Liver (tissue), 9 donors: ENCODE data around the gene PLCXD3. TPM values are rescaled to one million over a fixed set of nuclear protein-coding genes. Genes with fewer than 3 reads are reported as not detected.

Experiments
- DNase-seq: peaks from one replicate; pipeline ENCODE4 v3.0.0-alpha.2; 2017; ENCODE audit warnings: low spot score
- H3K27ac ChIP-seq, 2 donors: one replicate each; pipeline ENCODE4 v1.7.0; 2013; ENCODE audit warnings: inconsistent platforms in 2 of 2, low read length in 2 of 2, control low read depth in 1 of 2, low read depth in 1 of 2, mild to moderate bottlenecking in 1 of 2
- H3K27me3 ChIP-seq, 4 donors: one replicate each; pipeline versions ENCODE4 v1.6.1 to v1.7.0; 2013; ENCODE audit warnings: low read length in 3 of 4, inconsistent platforms in 1 of 4, mild to moderate bottlenecking in 1 of 4, moderate library complexity in 1 of 4; ENCODE audit not compliant: control insufficient read depth in 4 of 4, insufficient read depth in 4 of 4
- H3K36me3 ChIP-seq, 4 donors: one replicate each; pipeline versions ENCODE4 v1.6.1 to v1.7.0; 2013; ENCODE audit warnings: low read length in 3 of 4, mild to moderate bottlenecking in 3 of 4, low read depth in 1 of 4, moderate library complexity in 1 of 4; ENCODE audit not compliant: control insufficient read depth in 4 of 4, insufficient read depth in 3 of 4
- H3K4me1 ChIP-seq, 4 donors: one replicate each; pipeline versions ENCODE4 v1.6.1 to v1.7.0; 2013; ENCODE audit warnings: low read length in 3 of 4, mild to moderate bottlenecking in 3 of 4, moderate library complexity in 1 of 4; ENCODE audit not compliant: control insufficient read depth in 4 of 4, insufficient read depth in 4 of 4
- H3K4me3 ChIP-seq, 3 donors: one replicate each; pipeline versions ENCODE4 v1.6.1 to v1.7.0; 2013; ENCODE audit warnings: low read length in 3 of 3, control low read depth in 1 of 3, low read depth in 1 of 3, mild to moderate bottlenecking in 1 of 3
- H3K9ac ChIP-seq, 2 donors: one replicate each; pipeline ENCODE4 v1.7.0; 2013; ENCODE audit warnings: low read length in 2 of 2, mild to moderate bottlenecking in 2 of 2, moderate library complexity in 2 of 2, control low read depth in 1 of 2, low read depth in 1 of 2
- H3K9me3 ChIP-seq, 4 donors: one replicate each; pipeline versions ENCODE4 v1.6.1 to v1.7.0; 2013; ENCODE audit warnings: low read length in 3 of 4; ENCODE audit not compliant: control insufficient read depth in 4 of 4
- ATF3 ChIP-seq: IDR thresholded peaks from 2 replicates; pipeline ENCODE4 v1.6.1; 2016; ENCODE audit warnings: antibody characterized with exemption
- EGR1 ChIP-seq, 2 donors: IDR thresholded peaks; 2 replicates each; pipeline ENCODE4 v1.6.1; 2016 to 2018; ENCODE audit warnings: antibody characterized with exemption in 2 of 2, low read depth in 2 of 2
- FOXA1 ChIP-seq: IDR thresholded peaks from 2 replicates; pipeline ENCODE4 v1.6.1; 2016; ENCODE audit warnings: antibody characterized with exemption
- FOXA2 ChIP-seq: IDR thresholded peaks from 2 replicates; pipeline ENCODE4 v1.6.1; 2016; ENCODE audit warnings: antibody characterized with exemption
- GABPA ChIP-seq, 2 donors: IDR thresholded peaks in 1 of 2; conservative IDR thresholded peaks in 1 of 2; 2 replicates each; pipeline ENCODE4 v1.6.1; 2016; ENCODE audit warnings: antibody characterized with exemption in 2 of 2, mild to moderate bottlenecking in 1 of 2, moderate library complexity in 1 of 2
- HNF4A ChIP-seq, 2 donors: conservative IDR thresholded peaks; 2 replicates each; pipeline ENCODE4 v1.6.1; 2016; ENCODE audit warnings: antibody characterized with exemption in 2 of 2, mild to moderate bottlenecking in 2 of 2
- HNF4G ChIP-seq: IDR thresholded peaks from 2 replicates; pipeline ENCODE4 v1.6.1; 2016; ENCODE audit warnings: antibody characterized with exemption
- JUND ChIP-seq, 2 donors: IDR thresholded peaks; 2 replicates each; pipeline ENCODE4 v1.6.1; 2016; ENCODE audit warnings: antibody characterized with exemption in 2 of 2
- NR2F2 ChIP-seq: IDR thresholded peaks from 2 replicates; pipeline ENCODE4 v1.6.1; 2016; ENCODE audit warnings: antibody characterized with exemption
- RAD21 ChIP-seq, 2 donors: IDR thresholded peaks; 2 replicates each; pipeline ENCODE4 v1.6.1; 2016; ENCODE audit warnings: antibody characterized with exemption in 2 of 2, mild to moderate bottlenecking in 2 of 2
- RXRA ChIP-seq, 2 donors: IDR thresholded peaks; 2 replicates each; pipeline ENCODE4 v1.6.1; 2017 to 2018; ENCODE audit warnings: antibody characterized with exemption in 2 of 2, mild to moderate bottlenecking in 1 of 2
- SP1 ChIP-seq: IDR thresholded peaks from 2 replicates; pipeline ENCODE4 v1.6.1; 2018; ENCODE audit warnings: antibody characterized with exemption, mild to moderate bottlenecking
- TAF1 ChIP-seq: conservative IDR thresholded peaks from 2 replicates; pipeline ENCODE4 v1.6.1; 2016; ENCODE audit warnings: antibody characterized with exemption, mild to moderate bottlenecking
- YY1 ChIP-seq: IDR thresholded peaks from 2 replicates; pipeline ENCODE4 v1.6.1; 2016; ENCODE audit warnings: antibody characterized with exemption, mild to moderate bottlenecking
- ZBTB33 ChIP-seq: IDR thresholded peaks from 2 replicates; pipeline ENCODE4 v1.6.1; 2016; ENCODE audit warnings: antibody characterized with exemption
- WGBS: extraction: QIAGEN DNeasy Blood & Tissue Kit; methylation state at CpG from one replicate; pipeline ENCODE4 v1.1.7; 2013; 5-methylcytosine and 5-hydroxymethylcytosine counted together
- polyA plus RNA-seq, 2 donors: library from polyadenylated mRNA; stranded (reverse) in 1 of 2; unstranded in 1 of 2; fragments of 200-250 nt in 1 of 2; fragments of >200 nt in 1 of 2; fragmentation: Nextera tagmentation in 1 of 2; extraction: Ambion mirVana in 1 of 2; gene quantifications; one replicate each; pipeline versions ENCODE4 v1.2.1 to v1.2.3, GENCODE V29; 2013 to 2015
- total RNA-seq, 2 donors: library from RNA; depleted of rRNA; stranded (reverse); fragments of >200 nt; gene quantifications; one replicate each; pipeline ENCODE4 v1.2.3, GENCODE V29; 2014
- TF ChIP-seq, protein P1 (sequence below): IDR thresholded peaks from 2 replicates; pipeline ENCODE4 v1.6.1; 2016; ENCODE audit warnings: antibody characterized with exemption
- TF ChIP-seq, protein P2 (sequence below): fragments of 150-350 bp; IDR thresholded peaks from 2 replicates; pipeline ENCODE4 v1.5.1; 2017; ENCODE audit warnings: improper control_type of control experiment, low read depth, low read length; ENCODE audit not compliant: missing input control
- TF ChIP-seq, protein P3 (sequence below): IDR thresholded peaks from 2 replicates; pipeline ENCODE4 v1.6.1; 2016; ENCODE audit warnings: antibody characterized with exemption, mild to moderate bottlenecking
- donor health status: healthy.
- donor health status: healthy.
- donor health status: healthy.
- donor health status: healthy.
- donor health status: healthy.

The PLCXD3 gene
- total and polyA plus RNA-seq, 4 donors, result 0.05 to 2.4 (median 0.58) TPM

- no peak for DNase-seq
- Histone ChIP-seq H3K4me3 (no peak overlapping the region), H3K9me3 (peaks cover 0 to 2% (median 0%) of the 10 kb centered on the region in 4 donors), H3K4me1 (no peaks in the 10 kb centered on the region), H3K27me3 (no peaks in the 10 kb centered on the region), H3K9ac (no peak overlapping the region), H3K36me3 (no peaks in the 10 kb centered on the region), H3K27ac (no peak overlapping the region)
- WGBS, result 69% methylated on average over 1 of the region's 1 CpG
- TF ChIP-seq, protein P1, sequence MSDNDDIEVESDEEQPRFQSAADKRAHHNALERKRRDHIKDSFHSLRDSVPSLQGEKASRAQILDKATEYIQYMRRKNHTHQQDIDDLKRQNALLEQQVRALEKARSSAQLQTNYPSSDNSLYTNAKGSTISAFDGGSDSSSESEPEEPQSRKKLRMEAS, result no peak
- TF ChIP-seq, protein P2, sequence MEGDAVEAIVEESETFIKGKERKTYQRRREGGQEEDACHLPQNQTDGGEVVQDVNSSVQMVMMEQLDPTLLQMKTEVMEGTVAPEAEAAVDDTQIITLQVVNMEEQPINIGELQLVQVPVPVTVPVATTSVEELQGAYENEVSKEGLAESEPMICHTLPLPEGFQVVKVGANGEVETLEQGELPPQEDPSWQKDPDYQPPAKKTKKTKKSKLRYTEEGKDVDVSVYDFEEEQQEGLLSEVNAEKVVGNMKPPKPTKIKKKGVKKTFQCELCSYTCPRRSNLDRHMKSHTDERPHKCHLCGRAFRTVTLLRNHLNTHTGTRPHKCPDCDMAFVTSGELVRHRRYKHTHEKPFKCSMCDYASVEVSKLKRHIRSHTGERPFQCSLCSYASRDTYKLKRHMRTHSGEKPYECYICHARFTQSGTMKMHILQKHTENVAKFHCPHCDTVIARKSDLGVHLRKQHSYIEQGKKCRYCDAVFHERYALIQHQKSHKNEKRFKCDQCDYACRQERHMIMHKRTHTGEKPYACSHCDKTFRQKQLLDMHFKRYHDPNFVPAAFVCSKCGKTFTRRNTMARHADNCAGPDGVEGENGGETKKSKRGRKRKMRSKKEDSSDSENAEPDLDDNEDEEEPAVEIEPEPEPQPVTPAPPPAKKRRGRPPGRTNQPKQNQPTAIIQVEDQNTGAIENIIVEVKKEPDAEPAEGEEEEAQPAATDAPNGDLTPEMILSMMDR, result no peak
- TF ChIP-seq HNF4A (conservative IDR thresholded peaks at IDR 0.05) (no peak), FOXA1 (no peak), RXRA (IDR thresholded peaks at IDR 0.05) (no peak), JUND (IDR thresholded peaks at IDR 0.05) (no peak), YY1 (no peak), ATF3 (no peak), SP1 (no peak), RAD21 (IDR thresholded peaks at IDR 0.05) (no peak), FOXA2 (no peak), ZBTB33 (no peak), NR2F2 (no peak), TAF1 (no peak), EGR1 (IDR thresholded peaks at IDR 0.05; ENCODE audit: low read depth in 2 of 2) (no peak), GABPA (IDR thresholded peaks at IDR 0.05 in 1 of 2, conservative IDR thresholded peaks at IDR 0.05 in 1 of 2) (no peak), HNF4G (no peak)
- TF ChIP-seq, protein P3, sequence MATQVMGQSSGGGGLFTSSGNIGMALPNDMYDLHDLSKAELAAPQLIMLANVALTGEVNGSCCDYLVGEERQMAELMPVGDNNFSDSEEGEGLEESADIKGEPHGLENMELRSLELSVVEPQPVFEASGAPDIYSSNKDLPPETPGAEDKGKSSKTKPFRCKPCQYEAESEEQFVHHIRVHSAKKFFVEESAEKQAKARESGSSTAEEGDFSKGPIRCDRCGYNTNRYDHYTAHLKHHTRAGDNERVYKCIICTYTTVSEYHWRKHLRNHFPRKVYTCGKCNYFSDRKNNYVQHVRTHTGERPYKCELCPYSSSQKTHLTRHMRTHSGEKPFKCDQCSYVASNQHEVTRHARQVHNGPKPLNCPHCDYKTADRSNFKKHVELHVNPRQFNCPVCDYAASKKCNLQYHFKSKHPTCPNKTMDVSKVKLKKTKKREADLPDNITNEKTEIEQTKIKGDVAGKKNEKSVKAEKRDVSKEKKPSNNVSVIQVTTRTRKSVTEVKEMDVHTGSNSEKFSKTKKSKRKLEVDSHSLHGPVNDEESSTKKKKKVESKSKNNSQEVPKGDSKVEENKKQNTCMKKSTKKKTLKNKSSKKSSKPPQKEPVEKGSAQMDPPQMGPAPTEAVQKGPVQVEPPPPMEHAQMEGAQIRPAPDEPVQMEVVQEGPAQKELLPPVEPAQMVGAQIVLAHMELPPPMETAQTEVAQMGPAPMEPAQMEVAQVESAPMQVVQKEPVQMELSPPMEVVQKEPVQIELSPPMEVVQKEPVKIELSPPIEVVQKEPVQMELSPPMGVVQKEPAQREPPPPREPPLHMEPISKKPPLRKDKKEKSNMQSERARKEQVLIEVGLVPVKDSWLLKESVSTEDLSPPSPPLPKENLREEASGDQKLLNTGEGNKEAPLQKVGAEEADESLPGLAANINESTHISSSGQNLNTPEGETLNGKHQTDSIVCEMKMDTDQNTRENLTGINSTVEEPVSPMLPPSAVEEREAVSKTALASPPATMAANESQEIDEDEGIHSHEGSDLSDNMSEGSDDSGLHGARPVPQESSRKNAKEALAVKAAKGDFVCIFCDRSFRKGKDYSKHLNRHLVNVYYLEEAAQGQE, result no peak
Measured at GRCh38 chr5:41532485-41532884, 22.1 kb upstream of the PLCXD3 start.
